Measurements from ENCODE around the gene MYBPC2.

DNA sequence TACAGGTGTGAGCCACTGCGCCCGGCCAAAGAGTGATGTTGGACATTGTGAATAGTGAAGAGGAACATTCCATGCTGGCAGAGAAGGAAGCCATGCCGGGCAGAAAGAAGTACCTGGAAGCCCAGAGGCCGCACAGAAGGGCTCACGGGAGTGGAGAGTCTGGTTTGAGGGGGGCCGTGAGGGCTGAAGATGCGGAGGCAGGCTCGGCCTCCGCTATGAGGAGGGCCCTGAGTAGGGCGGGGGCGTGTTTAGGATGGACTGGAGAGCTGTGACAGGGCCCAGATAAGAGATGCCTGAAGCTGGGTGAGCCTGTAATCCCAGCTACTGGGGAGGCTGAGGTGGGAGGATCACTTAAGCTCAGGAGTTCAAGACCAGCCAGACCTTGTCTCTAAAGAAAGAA, 76.7 kb downstream of the MYBPC2 start:
- TF ChIP-seq BACH2 (CRISPR knock-in tag; IDR thresholded peaks at IDR 0.05; ENCODE audit: borderline replicate concordance) (no peak), PPARA (CRISPR knock-in tag; IDR thresholded peaks at IDR 0.05; ENCODE audit: borderline replicate concordance) (no peak), SNAI2 (CRISPR knock-in tag; IDR thresholded peaks at IDR 0.05) (no peak), ESRRG (CRISPR knock-in tag; IDR thresholded peaks at IDR 0.05) (no peak)
- TF ChIP-seq, protein P1, sequence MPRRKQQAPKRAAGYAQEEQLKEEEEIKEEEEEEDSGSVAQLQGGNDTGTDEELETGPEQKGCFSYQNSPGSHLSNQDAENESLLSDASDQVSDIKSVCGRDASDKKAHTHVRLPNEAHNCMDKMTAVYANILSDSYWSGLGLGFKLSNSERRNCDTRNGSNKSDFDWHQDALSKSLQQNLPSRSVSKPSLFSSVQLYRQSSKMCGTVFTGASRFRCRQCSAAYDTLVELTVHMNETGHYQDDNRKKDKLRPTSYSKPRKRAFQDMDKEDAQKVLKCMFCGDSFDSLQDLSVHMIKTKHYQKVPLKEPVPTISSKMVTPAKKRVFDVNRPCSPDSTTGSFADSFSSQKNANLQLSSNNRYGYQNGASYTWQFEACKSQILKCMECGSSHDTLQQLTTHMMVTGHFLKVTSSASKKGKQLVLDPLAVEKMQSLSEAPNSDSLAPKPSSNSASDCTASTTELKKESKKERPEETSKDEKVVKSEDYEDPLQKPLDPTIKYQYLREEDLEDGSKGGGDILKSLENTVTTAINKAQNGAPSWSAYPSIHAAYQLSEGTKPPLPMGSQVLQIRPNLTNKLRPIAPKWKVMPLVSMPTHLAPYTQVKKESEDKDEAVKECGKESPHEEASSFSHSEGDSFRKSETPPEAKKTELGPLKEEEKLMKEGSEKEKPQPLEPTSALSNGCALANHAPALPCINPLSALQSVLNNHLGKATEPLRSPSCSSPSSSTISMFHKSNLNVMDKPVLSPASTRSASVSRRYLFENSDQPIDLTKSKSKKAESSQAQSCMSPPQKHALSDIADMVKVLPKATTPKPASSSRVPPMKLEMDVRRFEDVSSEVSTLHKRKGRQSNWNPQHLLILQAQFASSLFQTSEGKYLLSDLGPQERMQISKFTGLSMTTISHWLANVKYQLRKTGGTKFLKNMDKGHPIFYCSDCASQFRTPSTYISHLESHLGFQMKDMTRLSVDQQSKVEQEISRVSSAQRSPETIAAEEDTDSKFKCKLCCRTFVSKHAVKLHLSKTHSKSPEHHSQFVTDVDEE (CRISPR knock-in tag; IDR thresholded peaks at IDR 0.05): no peak
- TF ChIP-seq, protein P2, sequence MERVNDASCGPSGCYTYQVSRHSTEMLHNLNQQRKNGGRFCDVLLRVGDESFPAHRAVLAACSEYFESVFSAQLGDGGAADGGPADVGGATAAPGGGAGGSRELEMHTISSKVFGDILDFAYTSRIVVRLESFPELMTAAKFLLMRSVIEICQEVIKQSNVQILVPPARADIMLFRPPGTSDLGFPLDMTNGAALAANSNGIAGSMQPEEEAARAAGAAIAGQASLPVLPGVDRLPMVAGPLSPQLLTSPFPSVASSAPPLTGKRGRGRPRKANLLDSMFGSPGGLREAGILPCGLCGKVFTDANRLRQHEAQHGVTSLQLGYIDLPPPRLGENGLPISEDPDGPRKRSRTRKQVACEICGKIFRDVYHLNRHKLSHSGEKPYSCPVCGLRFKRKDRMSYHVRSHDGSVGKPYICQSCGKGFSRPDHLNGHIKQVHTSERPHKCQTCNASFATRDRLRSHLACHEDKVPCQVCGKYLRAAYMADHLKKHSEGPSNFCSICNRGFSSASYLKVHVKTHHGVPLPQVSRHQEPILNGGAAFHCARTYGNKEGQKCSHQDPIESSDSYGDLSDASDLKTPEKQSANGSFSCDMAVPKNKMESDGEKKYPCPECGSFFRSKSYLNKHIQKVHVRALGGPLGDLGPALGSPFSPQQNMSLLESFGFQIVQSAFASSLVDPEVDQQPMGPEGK (CRISPR knock-in tag; IDR thresholded peaks at IDR 0.05; ENCODE audit: borderline replicate concordance): no peak

Data from SK-N-SH treated with all-trans-retinoic acid at 6 μM for 48 hours (cell line).